Esophagus squamous epithelium (tissue), 5 donors: ENCODE results near the gene KLHL40. TPM values are rescaled to one million over a fixed set of nuclear protein-coding genes. Genes with fewer than 3 reads are reported as not detected.
A peak's percentile ranks its signal among the peaks of the same experiment; 100 is the strongest.

Source experiments
- DNase-seq: peaks from one replicate; lab custom pipeline; 2025; lab: John Stamatoyannopoulos, UW
- H3K27ac ChIP-seq, 4 donors: fragments of 200-600 bp; sonication (generic); one replicate each; pipeline ENCODE4 v1.5.1; 2016 to 2019; ENCODE audit warnings: mild to moderate bottlenecking in 1 of 4
- H3K27me3 ChIP-seq, 4 donors: fragments of 200-600 bp; sonication (generic); 1 replicate in 3 of 4; 2 replicates in 1 of 4; pipeline versions ENCODE4 v1.5.1 to v1.6.0; 2017 to 2021; ENCODE audit warnings: antibody characterized with exemption in 1 of 4
- H3K36me3 ChIP-seq, 3 donors: fragments of 200-600 bp; sonication (generic); one replicate each; pipeline ENCODE4 v1.5.1; 2016 to 2019
- H3K4me1 ChIP-seq, 3 donors: fragments of 200-600 bp; sonication (generic); one replicate each; pipeline ENCODE4 v1.5.1; 2017 to 2019
- H3K4me3 ChIP-seq, 4 donors: fragments of 200-600 bp; sonication (generic); 1 replicate in 3 of 4; 2 replicates in 1 of 4; pipeline ENCODE4 v1.5.1; 2016 to 2019; ENCODE audit warnings: mild to moderate bottlenecking in 2 of 4, moderate library complexity in 1 of 4
- H3K9me3 ChIP-seq, 3 donors: fragments of 200-600 bp; sonication (generic); one replicate each; pipeline ENCODE4 v1.5.1; 2016 to 2019
- CTCF ChIP-seq, 6 experiments: fragments of 450-650 bp in 4 of 6; fragments of 200-600 bp in 2 of 6; sonication (generic) in 2 of 6; IDR thresholded peaks; one replicate each; pipeline ENCODE4 v1.5.1; 2016 to 2019; ENCODE audit warnings: antibody characterized with exemption in 6 of 6, mild to moderate bottlenecking in 4 of 6, moderate library complexity in 4 of 6
- POLR2A ChIP-seq, 4 donors: fragments of 450-650 bp; IDR thresholded peaks; one replicate each; pipeline ENCODE4 v1.6.1; 2017; ENCODE audit warnings: antibody characterized with exemption in 4 of 4, mild to moderate bottlenecking in 4 of 4, moderate library complexity in 3 of 4
- WGBS, 2 donors: methylation state at CpG; one replicate each; pipeline ENCODE4 v1.1.5; 2018; 5-methylcytosine and 5-hydroxymethylcytosine counted together
- intact Hi-C: fragments of 100-400 bp; cut with DNase I; formaldehyde crosslinking; loops from one replicate; pipeline ENCODE4 v1.15.0; 2022
- total RNA-seq, 4 donors: library from RNA; depleted of rRNA; stranded (reverse); fragments of >200 nt; gene quantifications; one replicate each; pipeline ENCODE4 v1.1.0, GENCODE V29; 2016
- donor health status: DM: yes; HTN: yes; CAD: no.

The KLHL40 gene
- total RNA-seq, 4 donors from 2014 or later: not detected

- TF ChIP-seq CTCF (IDR thresholded peaks at IDR 0.05) (no peak), POLR2A (IDR thresholded peaks at IDR 0.05) (no peak)
- no peak for DNase-seq
- Histone ChIP-seq H3K4me1 (peaks cover 5 to 33% (median 20%) of the 10 kb centered on the region in 3 donors), H3K9me3 (no peaks in the 10 kb centered on the region), H3K36me3 (no peaks in the 10 kb centered on the region), H3K27ac (peak overlapping the region; percentile 36 to 73 (median 67)), H3K27me3 (peaks cover 0 to 28% (median 0%) of the 10 kb centered on the region in 4 donors), H3K4me3 (no peak overlapping the region)
- 21 to 24% methylated on average over 9 of the region's 10 CpGs for WGBS, 2 donors
- intact Hi-C loops: no loop called here
Observed at GRCh38 chr3:42683875-42684598, 1.3 kb upstream of the KLHL40 start.

- Histone ChIP-seq H3K9me3 (no peaks in the 10 kb centered on the region), H3K27me3 (peaks cover 0 to 29% (median 0%) of the 10 kb centered on the region in 4 donors), H3K4me3 (no peak overlapping the region), H3K4me1 (peaks cover 5 to 33% (median 20%) of the 10 kb centered on the region in 3 donors), H3K27ac (peak overlapping the region in 3 of 4 donors; percentile 67 to 73 (median 67)), H3K36me3 (no peaks in the 10 kb centered on the region)
- WGBS, 2 donors: 73 to 83% methylated on average over 6 to 7 of the region's 7 CpGs
- TF ChIP-seq CTCF (IDR thresholded peaks at IDR 0.05): no peak
- TF ChIP-seq POLR2A (IDR thresholded peaks at IDR 0.05): no peak
- intact Hi-C loops: no loop called here
- no peak for DNase-seq
Observed at GRCh38 chr3:42684632-42685362, 540 bp upstream of the KLHL40 start.

GRCh38 chr3:42685891-42686820 is 819 bp downstream of the KLHL40 start:
- Histone ChIP-seq H3K4me3 (peak overlapping the region in 3 of 4 donors; percentile 10 to 55 (median 19)), H3K36me3 (no peaks in the 10 kb centered on the region), H3K4me1 (peaks cover 5 to 33% (median 20%) of the 10 kb centered on the region in 3 donors), H3K9me3 (no peaks in the 10 kb centered on the region), H3K27ac (no peak overlapping the region), H3K27me3 (peaks cover 0 to 35% (median 0%) of the 10 kb centered on the region in 4 donors)
- WGBS, 2 donors: 60 to 68% methylated on average over 21 to 41 of the region's 80 CpGs
- intact Hi-C loops: no loop called here
- TF ChIP-seq POLR2A (IDR thresholded peaks at IDR 0.05) (no peak), CTCF (IDR thresholded peaks at IDR 0.05) (no peak)
- DNase-seq: no peak

GRCh38 chr3:42686832-42687650 is 1.7 kb downstream of the KLHL40 start:
- TF ChIP-seq CTCF (IDR thresholded peaks at IDR 0.05) (no peak), POLR2A (IDR thresholded peaks at IDR 0.05) (no peak)
- Histone ChIP-seq H3K4me1 (peaks cover 5 to 33% (median 20%) of the 10 kb centered on the region in 3 donors), H3K9me3 (no peaks in the 10 kb centered on the region), H3K27ac (no peak overlapping the region), H3K36me3 (no peaks in the 10 kb centered on the region), H3K4me3 (no peak overlapping the region), H3K27me3 (peaks cover 0 to 39% (median 0%) of the 10 kb centered on the region in 4 donors)
- no peak for DNase-seq
- intact Hi-C loops: no loop called here
- 83 to 96% methylated on average over 4 to 7 of the region's 7 CpGs for WGBS, 2 donors
